ENCODE data around the gene MCC. TPM values are rescaled to one million over a fixed set of nuclear protein-coding genes. Genes with fewer than 3 reads are reported as not detected.

Gene MCC
- total RNA-seq = 63.3 and 68.5 TPM in 2 replicates

DNA sequence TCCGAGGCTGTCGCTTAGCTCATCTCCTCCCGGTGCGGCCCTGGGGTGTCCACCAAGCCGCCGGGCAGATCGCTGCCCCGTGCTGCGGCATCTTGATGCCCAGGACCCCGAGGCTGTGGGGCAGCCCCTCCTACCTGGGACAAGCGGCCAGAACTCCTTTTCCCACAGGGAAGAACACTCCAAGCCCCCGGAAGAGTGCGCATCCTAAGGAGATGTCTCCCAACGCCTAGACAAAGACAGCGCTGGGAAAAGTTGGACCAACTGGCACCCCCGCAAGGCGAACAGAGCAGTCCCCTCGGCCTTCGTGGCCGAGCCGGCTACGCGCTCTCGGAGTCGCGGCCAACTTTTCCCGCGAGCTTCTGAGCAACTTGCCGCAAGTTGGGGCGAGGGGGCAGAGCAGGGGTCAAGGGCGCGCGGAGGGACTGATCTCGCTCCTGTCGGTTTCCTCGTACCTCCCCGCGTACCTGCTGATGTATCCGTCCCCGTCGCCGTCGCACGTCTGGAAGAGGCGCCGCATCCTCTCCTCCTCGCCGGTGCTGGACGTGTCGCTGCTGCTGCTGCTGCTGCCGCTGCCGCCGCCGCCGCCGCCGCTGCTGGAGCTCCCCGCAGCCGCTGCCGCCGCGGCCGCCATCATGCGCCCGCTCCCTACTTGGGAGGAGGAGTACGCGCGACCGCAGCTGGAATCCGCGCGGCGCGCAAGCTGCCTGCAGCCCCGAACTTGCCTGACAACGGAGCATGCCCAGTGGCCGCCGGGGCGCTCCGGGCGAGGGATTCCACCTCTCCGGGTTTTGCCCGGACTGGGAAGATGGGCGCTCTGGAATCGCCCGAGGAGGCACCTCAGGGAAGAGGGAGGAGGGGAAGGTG lies at the start of gene MCC:
Gene MCC, minus strand, starts transcription at position 673 of the 864 bp plus-strand sequence.

GRCh38 chr5:113513384-113514288 lies 25.4 kb upstream of the MCC start, which contains the start of gene YTHDC2:
Gene YTHDC2, plus strand, starts transcription at chr5:113513694. Its CDS starts 202 bp downstream, at chr5:113513896.

DNA sequence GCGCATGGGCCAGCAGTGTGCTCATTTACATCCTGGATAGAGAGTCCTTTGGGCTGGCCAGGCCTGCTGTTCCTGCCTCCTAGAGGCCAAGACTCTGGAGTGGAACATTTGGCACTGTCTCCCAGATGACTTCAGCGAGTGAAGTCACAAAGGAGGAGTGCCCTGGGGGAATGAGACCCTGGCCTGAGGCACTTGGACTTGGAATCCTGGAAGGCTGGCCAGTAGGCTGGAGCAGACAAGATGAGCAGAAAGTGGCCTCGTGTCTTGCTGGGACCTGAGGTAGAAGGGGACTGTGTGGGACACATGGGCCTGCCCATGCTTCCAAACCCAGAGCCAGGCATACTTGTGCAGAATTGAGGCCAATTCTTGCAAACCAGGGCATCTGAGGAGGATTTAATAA lies 53.4 kb downstream of the MCC start, which contains the start of gene TSSK1B:
Gene TSSK1B, minus strand, starts transcription at position 101 of the 400 bp plus-strand sequence. CDS start 150 bp downstream, outside the sequence.

DNA sequence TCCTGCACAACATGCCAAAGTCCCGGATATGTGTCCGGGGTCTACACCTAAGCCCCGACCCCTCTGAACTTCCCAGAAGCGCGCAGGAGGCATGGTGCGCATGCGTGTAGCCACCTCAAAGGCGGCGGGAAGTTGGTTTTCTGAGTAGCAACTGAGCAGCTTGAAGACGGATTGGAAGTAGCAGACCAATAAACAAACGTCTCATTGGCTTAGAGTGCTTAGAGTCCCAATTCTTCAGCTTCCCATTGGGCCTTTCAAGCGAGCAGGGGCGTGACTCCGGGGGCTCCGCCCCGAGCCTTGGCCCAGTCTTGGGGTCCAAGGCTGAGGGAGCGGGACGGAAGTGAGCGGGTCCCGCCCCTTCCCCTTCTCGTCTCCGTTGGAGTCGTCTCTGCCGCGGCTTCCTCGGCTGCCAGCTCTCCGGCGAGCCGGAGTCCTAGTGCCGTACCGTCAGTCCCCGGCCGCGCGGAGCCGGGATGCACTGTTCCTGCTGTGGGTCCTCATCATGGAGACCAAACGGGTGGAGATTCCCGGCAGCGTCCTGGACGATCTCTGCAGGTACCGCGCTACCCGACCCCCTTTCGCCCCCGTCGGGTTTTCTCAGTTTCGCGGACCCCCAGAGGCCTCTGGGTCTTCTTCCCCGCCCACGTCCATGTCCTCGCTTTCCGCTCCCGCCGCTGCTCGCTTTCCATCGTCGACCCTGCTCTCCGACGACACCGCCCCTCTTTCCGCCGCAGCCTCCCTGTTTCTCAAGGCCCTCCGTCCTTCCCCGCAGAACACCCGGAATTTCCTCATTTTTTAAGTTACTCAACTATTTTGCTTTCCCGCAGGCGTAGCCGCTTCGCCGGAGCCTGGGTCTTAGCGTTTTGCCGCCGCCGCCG lies 511.6 kb downstream of the MCC start, which contains the start of gene DCP2:
Gene DCP2, plus strand, starts transcription at position 367 of the 878 bp plus-strand sequence. Its CDS starts 136 bp downstream, at position 503.

Other genes with a start within 250 kb of the MCC start
- gene TSSK1B, start 53.5 kb downstream of the MCC start, total RNA-seq = under 0.01 TPM in 1 of 2 replicates, not detected in the other
- 18.9 and 19.4 TPM in 2 replicates for gene YTHDC2, start 25.2 kb upstream of the MCC start, total RNA-seq